HEK293 (cell line): Measurements from ENCODE around the gene SPECC1L.

ENCODE experiments used
- SCRT1 ChIP-seq: fragments of 450-650 bp; formaldehyde crosslinking; IDR thresholded peaks from 2 replicates; pipeline ENCODE4 v1.5.1; 2016; ENCODE audit warnings: missing biosample characterization, missing genetic modification characterization, borderline replicate concordance
- ZNF138 ChIP-seq: fragments of 450-650 bp; formaldehyde crosslinking; IDR thresholded peaks from 2 replicates; pipeline ENCODE4 v1.5.1; 2016; ENCODE audit warnings: missing biosample characterization, missing genetic modification characterization, borderline replicate concordance
- ZNF600 ChIP-seq: fragments of 450-650 bp; formaldehyde crosslinking; IDR thresholded peaks from 2 replicates; pipeline ENCODE4 v1.5.1; 2016; ENCODE audit warnings: missing biosample characterization, missing genetic modification characterization
- ZNF610 ChIP-seq: fragments of 450-650 bp; formaldehyde crosslinking; IDR thresholded peaks from 2 replicates; pipeline ENCODE4 v1.5.1; 2016; ENCODE audit warnings: missing biosample characterization, missing genetic modification characterization, borderline replicate concordance
- ZNF626 ChIP-seq: fragments of 450-650 bp; sonication (Bioruptor Pico); formaldehyde crosslinking; IDR thresholded peaks from 2 replicates; pipeline ENCODE4 v1.5.1; 2018; ENCODE audit warnings: missing biosample characterization, missing genetic modification characterization, inconsistent platforms
- TF ChIP-seq, protein P1 (sequence below): fragments of 450-650 bp; formaldehyde crosslinking; IDR thresholded peaks from 2 replicates; pipeline ENCODE4 v1.5.1; 2016; ENCODE audit warnings: missing biosample characterization, missing genetic modification characterization

DNA sequence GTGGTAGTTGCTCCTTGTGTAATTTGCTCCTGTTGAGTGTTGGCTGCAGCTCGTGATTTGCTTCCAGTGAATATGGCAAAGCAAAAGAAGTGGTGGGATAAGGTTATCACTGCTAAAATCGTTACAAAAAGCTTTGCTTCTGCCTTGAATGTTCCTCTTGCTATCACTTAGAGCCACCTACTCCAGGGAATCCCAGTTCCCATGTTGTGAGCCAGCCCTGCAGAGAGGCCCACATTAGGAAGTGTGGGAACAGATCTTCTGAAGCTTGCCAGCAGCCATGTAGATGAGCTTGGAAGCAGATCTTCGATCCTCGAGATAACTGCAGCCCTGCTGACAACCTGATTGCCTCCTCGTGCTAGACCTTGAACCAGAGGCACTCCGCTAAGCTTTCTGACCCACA is 71.0 kb downstream of the SPECC1L start:
- TF ChIP-seq SCRT1 (no peak), ZNF610 (no peak), ZNF626 (tag by site-specific recombination) (no peak), ZNF600 (no peak), ZNF138 (tag by site-specific recombination) (no peak)
- TF ChIP-seq, protein P1, sequence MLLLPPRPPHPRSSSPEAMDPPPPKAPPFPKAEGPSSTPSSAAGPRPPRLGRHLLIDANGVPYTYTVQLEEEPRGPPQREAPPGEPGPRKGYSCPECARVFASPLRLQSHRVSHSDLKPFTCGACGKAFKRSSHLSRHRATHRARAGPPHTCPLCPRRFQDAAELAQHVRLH (tag by site-specific recombination) = no peak
